ENCODE measurements around the gene TMEM115. TPM values are rescaled to one million over a fixed set of nuclear protein-coding genes. Genes with fewer than 3 reads are reported as not detected.
"Not testable (repeated sequence)": the region's sequence is repeated elsewhere in the genome, so short reads cannot be mapped to it uniquely, and the experiment has no call there.

TMEM115 gene
- total and polyA plus RNA-seq, 9 donors, result 23.0 to 31.3 (median 26.1) TPM

DNA sequence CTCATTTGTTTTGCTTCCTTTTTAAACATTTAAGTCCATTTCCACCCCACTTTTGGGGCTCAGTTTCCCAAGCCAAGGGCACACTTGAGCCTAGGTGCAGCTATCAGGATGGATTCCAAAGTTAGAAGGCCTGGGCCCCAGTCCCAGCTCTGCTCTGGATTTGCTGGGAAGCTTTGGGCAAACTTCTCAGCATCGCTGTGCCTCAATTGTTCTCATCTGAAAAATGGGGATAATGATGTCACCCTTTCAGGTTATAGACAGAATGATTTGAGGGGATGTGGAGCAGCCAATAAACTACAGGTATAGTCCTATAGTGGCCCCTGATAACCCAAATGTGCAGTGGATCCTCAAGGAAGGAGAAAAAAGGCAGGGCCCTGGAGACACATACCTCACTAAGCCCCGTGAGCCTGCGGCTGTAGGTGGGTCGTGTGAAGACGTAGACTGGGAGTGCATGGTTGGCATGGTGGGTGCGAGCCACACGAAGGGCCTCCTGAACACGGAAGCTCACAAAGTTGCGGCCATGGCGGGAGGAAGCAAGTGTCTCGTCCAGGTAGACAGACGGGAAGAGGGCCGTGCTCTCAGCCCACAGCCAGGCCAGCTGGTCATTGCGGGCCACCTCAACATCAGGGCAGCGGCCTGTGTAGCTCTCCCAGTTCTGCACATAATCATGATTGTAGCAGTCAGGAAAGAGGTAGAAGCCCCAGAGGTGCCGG, 40.0 kb downstream of the TMEM115 start:
- Histone ChIP-seq H3K27me3 (ENCODE audit: control insufficient read depth, insufficient read depth, low read length) (no peaks in the 10 kb centered on the region), H3K36me3 (ENCODE audit: control insufficient read depth, insufficient read depth, low read length) (peaks cover 51% of the 10 kb centered on the region), H3K27ac (ENCODE audit: low read length) (no peak overlapping the region), H3K4me1 (ENCODE audit: control insufficient read depth, insufficient read depth, low read length) (peaks cover 62% of the 10 kb centered on the region), H3K9me3 (replicated peaks; ENCODE audit: control insufficient read depth, low read depth, low read length) (no peaks in the 10 kb centered on the region), H3K4me3 (ENCODE audit: low read length) (peak overlapping the region; percentile 0)
- DNase-seq, result peak; percentile 10
- 91% methylated on average over 11 of the region's 16 CpGs for WGBS (ENCODE audit: insufficient coverage)

GRCh38 chr3:50318615-50319014, 40.7 kb downstream of the TMEM115 start:
- no peak overlapping the region for H3K27ac ChIP-seq (ENCODE audit: low read length)

GRCh38 chr3:50318163-50318562, 41.2 kb downstream of the TMEM115 start:
- Histone ChIP-seq H3K9me3 (replicated peaks; ENCODE audit: control insufficient read depth, low read depth, low read length) (no peaks in the 10 kb centered on the region), H3K36me3 (ENCODE audit: control insufficient read depth, insufficient read depth, low read length) (peaks cover 52% of the 10 kb centered on the region), H3K27ac (ENCODE audit: low read length) (no peak overlapping the region), H3K27me3 (ENCODE audit: control insufficient read depth, insufficient read depth, low read length) (no peaks in the 10 kb centered on the region), H3K4me3 (ENCODE audit: low read length) (no peak overlapping the region), H3K4me1 (ENCODE audit: control insufficient read depth, insufficient read depth, low read length) (peaks cover 51% of the 10 kb centered on the region)
- WGBS (ENCODE audit: insufficient coverage), result 90% methylated on average over 9 of the region's 11 CpGs
- DNase-seq, result no peak

More at GRCh38 chr3:50318615-50319014, 40.7 kb downstream of the TMEM115 start:
- no peaks in the 10 kb centered on the region for H3K9me3 ChIP-seq (replicated peaks; ENCODE audit: control insufficient read depth, low read depth, low read length)
- H3K4me1 ChIP-seq (ENCODE audit: control insufficient read depth, insufficient read depth, low read length), result peaks cover 55% of the 10 kb centered on the region
- H3K36me3 ChIP-seq (ENCODE audit: control insufficient read depth, insufficient read depth, low read length), result peaks cover 52% of the 10 kb centered on the region
- DNase-seq, result no peak
- 76% methylated on average over 10 of the region's 10 CpGs for WGBS (ENCODE audit: insufficient coverage)
- no peak overlapping the region for H3K4me3 ChIP-seq (ENCODE audit: low read length)
- no peaks in the 10 kb centered on the region for H3K27me3 ChIP-seq (ENCODE audit: control insufficient read depth, insufficient read depth, low read length)

DNA sequence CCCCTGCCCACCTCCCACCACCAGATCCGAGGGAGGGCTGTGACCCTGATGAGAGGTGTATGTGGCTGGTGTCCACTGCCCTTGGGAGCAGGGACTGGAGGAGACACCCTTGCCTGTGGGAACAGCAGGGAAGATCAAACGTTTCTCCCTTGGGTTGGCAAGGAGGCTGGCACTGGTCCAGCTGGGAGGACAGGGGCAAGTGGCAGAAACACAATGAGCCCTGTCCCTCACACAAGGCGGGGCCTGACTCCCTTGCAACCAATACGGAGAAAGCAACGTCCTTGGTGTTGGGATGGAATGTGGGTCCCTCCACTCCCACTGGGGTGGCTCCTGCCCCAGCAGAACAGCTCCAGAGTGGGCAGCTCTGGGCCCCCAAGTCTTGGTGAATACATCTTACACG, 42.0 kb downstream of the TMEM115 start:
- H3K27ac ChIP-seq (ENCODE audit: low read length), result no peak overlapping the region
- DNase-seq, result no peak
- peaks cover 52% of the 10 kb centered on the region for H3K36me3 ChIP-seq (ENCODE audit: control insufficient read depth, insufficient read depth, low read length)
- peaks cover 43% of the 10 kb centered on the region for H3K4me1 ChIP-seq (ENCODE audit: control insufficient read depth, insufficient read depth, low read length)
- WGBS (ENCODE audit: insufficient coverage), result 53% methylated on average over 2 of the region's 6 CpGs
- no peak overlapping the region for H3K4me3 ChIP-seq (ENCODE audit: low read length)
- no peaks in the 10 kb centered on the region for H3K27me3 ChIP-seq (ENCODE audit: control insufficient read depth, insufficient read depth, low read length)
- no peaks in the 10 kb centered on the region for H3K9me3 ChIP-seq (replicated peaks; ENCODE audit: control insufficient read depth, low read depth, low read length)

DNA sequence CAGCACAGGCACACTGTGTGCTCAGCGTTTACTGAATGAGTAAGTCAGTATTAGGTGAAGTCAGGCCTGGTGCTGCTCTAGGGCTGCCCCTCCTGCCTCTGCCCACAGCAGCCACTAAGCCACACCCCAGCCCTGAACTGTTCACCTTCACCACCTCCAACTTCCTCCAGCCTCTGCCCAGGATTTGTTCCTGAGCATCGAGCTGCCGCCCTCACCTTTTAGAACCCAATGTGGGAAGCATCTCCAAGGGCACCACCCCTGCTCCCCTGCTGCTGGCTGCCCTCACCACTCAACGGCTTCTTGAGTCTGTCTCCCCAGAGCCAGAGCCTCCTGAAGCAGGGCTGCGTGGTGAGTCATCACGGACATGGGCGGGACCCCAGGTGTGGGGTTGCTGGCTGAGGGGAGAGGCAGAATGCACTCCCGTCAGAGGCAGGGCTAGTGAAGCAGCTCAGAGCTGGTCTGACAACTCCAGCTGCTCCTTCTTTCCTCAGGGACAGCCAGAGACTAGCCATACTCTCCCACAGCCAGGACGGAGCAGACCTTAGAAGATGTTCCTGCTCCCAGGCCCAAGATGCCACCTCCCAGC, 42.6 kb downstream of the TMEM115 start:
- peaks cover 52% of the 10 kb centered on the region for H3K36me3 ChIP-seq (ENCODE audit: control insufficient read depth, insufficient read depth, low read length)
- no peak overlapping the region for H3K27ac ChIP-seq (ENCODE audit: low read length)
- peaks cover 37% of the 10 kb centered on the region for H3K4me1 ChIP-seq (ENCODE audit: control insufficient read depth, insufficient read depth, low read length)
- H3K27me3 ChIP-seq (ENCODE audit: control insufficient read depth, insufficient read depth, low read length), result no peaks in the 10 kb centered on the region
- no peaks in the 10 kb centered on the region for H3K9me3 ChIP-seq (replicated peaks; ENCODE audit: control insufficient read depth, low read depth, low read length)
- 63% methylated on average over 7 of the region's 9 CpGs for WGBS (ENCODE audit: insufficient coverage)
- no peak overlapping the region for H3K4me3 ChIP-seq (ENCODE audit: low read length)
- DNase-seq, result no peak

DNA sequence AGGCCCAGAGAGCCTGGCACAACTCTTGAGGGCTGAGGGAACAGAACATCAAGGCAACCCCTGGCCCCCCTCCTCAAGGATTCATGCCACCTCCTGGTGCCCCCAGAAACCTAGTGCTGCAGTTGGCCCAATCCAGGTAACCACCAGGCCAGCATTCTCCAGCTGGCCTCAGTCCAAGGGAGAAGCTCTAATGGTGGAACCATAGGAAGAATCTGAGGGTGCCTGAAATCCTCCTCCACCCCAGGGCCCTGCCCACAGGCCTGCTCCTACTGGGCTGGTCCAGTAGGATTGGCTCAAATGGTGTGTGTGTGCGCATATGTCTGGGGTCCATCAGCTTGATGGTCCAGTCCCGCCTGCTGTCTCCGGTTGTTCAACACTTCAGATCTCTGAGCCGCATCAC, 44.5 kb downstream of the TMEM115 start:
- H3K9me3 ChIP-seq (replicated peaks; ENCODE audit: control insufficient read depth, low read depth, low read length), result no peaks in the 10 kb centered on the region
- H3K36me3 ChIP-seq (ENCODE audit: control insufficient read depth, insufficient read depth, low read length), result peaks cover 50% of the 10 kb centered on the region
- H3K4me3 ChIP-seq (ENCODE audit: low read length), result no peak overlapping the region
- DNase-seq, result no peak
- no peaks in the 10 kb centered on the region for H3K27me3 ChIP-seq (ENCODE audit: control insufficient read depth, insufficient read depth, low read length)
- whole genome bisulfite sequencing (ENCODE audit: insufficient coverage), result 100% methylated on average over 2 of the region's 4 CpGs
- no peak overlapping the region for H3K27ac ChIP-seq (ENCODE audit: low read length)
- H3K4me1 ChIP-seq (ENCODE audit: control insufficient read depth, insufficient read depth, low read length), result peaks cover 26% of the 10 kb centered on the region

DNA sequence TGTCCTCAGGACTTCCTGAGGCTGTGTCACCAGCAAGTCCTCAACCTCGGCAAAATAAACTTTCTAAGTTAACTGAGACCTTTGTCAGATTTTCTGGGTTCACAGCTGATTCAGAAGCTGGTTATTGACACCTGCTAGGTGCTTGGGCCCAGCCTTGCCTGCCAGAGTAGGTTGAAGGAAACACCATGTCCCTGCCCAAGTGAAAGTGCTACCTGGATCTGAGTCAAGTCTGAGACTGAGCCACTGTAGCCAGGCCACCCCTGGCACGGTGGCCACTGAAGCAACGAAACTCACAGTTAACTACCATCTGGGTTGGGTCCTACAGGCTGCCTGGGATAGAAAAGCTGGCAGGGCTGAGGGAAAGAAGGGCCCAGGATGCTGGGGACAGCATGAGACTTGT, 45.0 kb downstream of the TMEM115 start:
- Histone ChIP-seq H3K36me3 (ENCODE audit: control insufficient read depth, insufficient read depth, low read length) (peaks cover 48% of the 10 kb centered on the region), H3K4me3 (ENCODE audit: low read length) (no peak overlapping the region), H3K9me3 (replicated peaks; ENCODE audit: control insufficient read depth, low read depth, low read length) (no peaks in the 10 kb centered on the region), H3K27me3 (ENCODE audit: control insufficient read depth, insufficient read depth, low read length) (no peaks in the 10 kb centered on the region), H3K4me1 (ENCODE audit: control insufficient read depth, insufficient read depth, low read length) (peaks cover 22% of the 10 kb centered on the region), H3K27ac (ENCODE audit: low read length) (no peak overlapping the region)
- WGBS (ENCODE audit: insufficient coverage), result 83% methylated on average over 3 of the region's 3 CpGs
- no peak for DNase-seq

- H3K4me1 ChIP-seq (ENCODE audit: control insufficient read depth, insufficient read depth, low read length); H3K4me3 ChIP-seq (ENCODE audit: low read length); H3K9me3 ChIP-seq (replicated peaks; ENCODE audit: control insufficient read depth, low read depth, low read length); DNase-seq; H3K27ac ChIP-seq (ENCODE audit: low read length); H3K27me3 ChIP-seq (ENCODE audit: control insufficient read depth, insufficient read depth, low read length): not testable (repeated sequence)
- no CpG with 5 or more reads among the region's 32 CpGs for WGBS (ENCODE audit: insufficient coverage)
- H3K36me3 ChIP-seq (ENCODE audit: control insufficient read depth, insufficient read depth, low read length), result peaks cover 25% of the 10 kb centered on the region
These were observed 47.3 kb downstream of the TMEM115 start for GRCh38 chr3:50312041-50312440.

Other genes starting within 250 kb of the TMEM115 start
- 9.1 TPM for gene SEMA3F, start 204.2 kb downstream of the TMEM115 start, total RNA-seq
- gene SEMA3F, start 204.2 kb downstream of the TMEM115 start, polyA plus RNA-seq (ENCODE audit: insufficient read depth in 1 of 8, insufficient read length in 8 of 8, low replicate concordance in 1 of 8), result 10 to 100 TPM in 6 of 8 donors, 1 to 10 TPM in 2; 9.9 to 28.6 (median 14.4) TPM
- not detected for gene GNAT1, start 167.9 kb downstream of the TMEM115 start, total RNA-seq
- under 1 TPM in 2 of 8 donors, not detected in 6; 0.26 to 0.34 TPM for gene GNAT1, start 167.9 kb downstream of the TMEM115 start, polyA plus RNA-seq (ENCODE audit: insufficient read depth in 1 of 8, insufficient read length in 8 of 8, low replicate concordance in 1 of 8)
- gene SLC38A3, start 154.2 kb downstream of the TMEM115 start, total RNA-seq, result 1.7 TPM
- gene SLC38A3, start 154.2 kb downstream of the TMEM115 start, polyA plus RNA-seq (ENCODE audit: insufficient read depth in 1 of 8, insufficient read length in 8 of 8, low replicate concordance in 1 of 8), result 1 to 10 TPM; 1.7 to 4.4 (median 2.5) TPM
- gene GNAI2, start 123.3 kb downstream of the TMEM115 start, total RNA-seq, result 116 TPM
- gene GNAI2, start 123.3 kb downstream of the TMEM115 start, polyA plus RNA-seq (ENCODE audit: insufficient read depth in 1 of 8, insufficient read length in 8 of 8, low replicate concordance in 1 of 8), result 100 to 1,000 TPM; 153 to 222 (median 191) TPM
- 51.8 TPM for gene SEMA3B, start 90.4 kb downstream of the TMEM115 start, total RNA-seq
- gene SEMA3B, start 90.4 kb downstream of the TMEM115 start, polyA plus RNA-seq (ENCODE audit: insufficient read depth in 1 of 8, insufficient read length in 8 of 8, low replicate concordance in 1 of 8), result 10 to 100 TPM; 31.8 to 53.7 (median 38.9) TPM
- gene LSMEM2, start 80.4 kb downstream of the TMEM115 start, total RNA-seq, result 25.4 TPM
- gene LSMEM2, start 80.4 kb downstream of the TMEM115 start, polyA plus RNA-seq (ENCODE audit: insufficient read depth in 1 of 8, insufficient read length in 8 of 8, low replicate concordance in 1 of 8), result 10 to 100 TPM; 11.1 to 33.1 (median 27.8) TPM
- gene IFRD2, start 67.1 kb downstream of the TMEM115 start, total RNA-seq, result 36.9 TPM
- 10 to 100 TPM; 46.4 to 68.1 (median 61.2) TPM for gene IFRD2, start 67.1 kb downstream of the TMEM115 start, polyA plus RNA-seq (ENCODE audit: insufficient read depth in 1 of 8, insufficient read length in 8 of 8, low replicate concordance in 1 of 8)
- gene HYAL3, start 60.1 kb downstream of the TMEM115 start, total RNA-seq, result 1.3 TPM
- 1 to 10 TPM; 1.3 to 3.0 (median 2.2) TPM for gene HYAL3, start 60.1 kb downstream of the TMEM115 start, polyA plus RNA-seq (ENCODE audit: insufficient read depth in 1 of 8, insufficient read length in 8 of 8, low replicate concordance in 1 of 8)
- gene NAA80, start 60.1 kb downstream of the TMEM115 start, total RNA-seq, result 5.1 TPM
- gene NAA80, start 60.1 kb downstream of the TMEM115 start, polyA plus RNA-seq (ENCODE audit: insufficient read depth in 1 of 8, insufficient read length in 8 of 8, low replicate concordance in 1 of 8), result 1 to 10 TPM; 5.4 to 8.3 (median 6.3) TPM
- gene HYAL1, start 55.9 kb downstream of the TMEM115 start, total RNA-seq, result 1.3 TPM
- 1 to 10 TPM in 7 of 8 donors, under 1 TPM in 1; 0.86 to 2.5 (median 1.7) TPM for gene HYAL1, start 55.9 kb downstream of the TMEM115 start, polyA plus RNA-seq (ENCODE audit: insufficient read depth in 1 of 8, insufficient read length in 8 of 8, low replicate concordance in 1 of 8)
- 51.6 TPM for gene HYAL2, start 36.8 kb downstream of the TMEM115 start, total RNA-seq
- 10 to 100 TPM; 34.3 to 49.5 (median 46.9) TPM for gene HYAL2, start 36.8 kb downstream of the TMEM115 start, polyA plus RNA-seq (ENCODE audit: insufficient read depth in 1 of 8, insufficient read length in 8 of 8, low replicate concordance in 1 of 8)
- 12.8 TPM for gene TUSC2, start 31.3 kb downstream of the TMEM115 start, total RNA-seq
- gene TUSC2, start 31.3 kb downstream of the TMEM115 start, polyA plus RNA-seq (ENCODE audit: insufficient read depth in 1 of 8, insufficient read length in 8 of 8, low replicate concordance in 1 of 8), result 10 to 100 TPM; 13.7 to 19.2 (median 17.4) TPM
- 33.9 TPM for gene RASSF1, start 18.7 kb downstream of the TMEM115 start, total RNA-seq
- 10 to 100 TPM; 34.9 to 47.7 (median 38.8) TPM for gene RASSF1, start 18.7 kb downstream of the TMEM115 start, polyA plus RNA-seq (ENCODE audit: insufficient read depth in 1 of 8, insufficient read length in 8 of 8, low replicate concordance in 1 of 8)
- gene ZMYND10, start 13.8 kb downstream of the TMEM115 start, total RNA-seq, result 0.49 TPM
- 1 to 10 TPM in 4 of 8 donors, under 1 TPM in 4; 0.90 to 1.8 (median 1.1) TPM for gene ZMYND10, start 13.8 kb downstream of the TMEM115 start, polyA plus RNA-seq (ENCODE audit: insufficient read depth in 1 of 8, insufficient read length in 8 of 8, low replicate concordance in 1 of 8)
- 18.9 TPM for gene NPRL2, start 8.7 kb downstream of the TMEM115 start, total RNA-seq
- 10 to 100 TPM; 18.2 to 23.9 (median 20.2) TPM for gene NPRL2, start 8.7 kb downstream of the TMEM115 start, polyA plus RNA-seq (ENCODE audit: insufficient read depth in 1 of 8, insufficient read length in 8 of 8, low replicate concordance in 1 of 8)
- 8.3 TPM for gene CYB561D2, start 8.7 kb downstream of the TMEM115 start, total RNA-seq
- gene CYB561D2, start 8.7 kb downstream of the TMEM115 start, polyA plus RNA-seq (ENCODE audit: insufficient read depth in 1 of 8, insufficient read length in 8 of 8, low replicate concordance in 1 of 8), result 1 to 10 TPM; 6.1 to 9.1 (median 7.5) TPM
- gene CACNA2D2, start 144.1 kb upstream of the TMEM115 start, total RNA-seq, result 3.0 TPM
- 10 to 100 TPM in 3 of 8 donors, 1 to 10 TPM in 5; 6.1 to 12.6 (median 9.4) TPM for gene CACNA2D2, start 144.1 kb upstream of the TMEM115 start, polyA plus RNA-seq (ENCODE audit: insufficient read depth in 1 of 8, insufficient read length in 8 of 8, low replicate concordance in 1 of 8)
- gene C3orf18, start 208.2 kb upstream of the TMEM115 start, total RNA-seq, result 23.1 TPM
- gene C3orf18, start 208.2 kb upstream of the TMEM115 start, polyA plus RNA-seq (ENCODE audit: insufficient read depth in 1 of 8, insufficient read length in 8 of 8, low replicate concordance in 1 of 8), result 10 to 100 TPM; 15.7 to 23.4 (median 19.1) TPM
- gene HEMK1, start 210.0 kb upstream of the TMEM115 start, total RNA-seq, result 16.6 TPM
- gene HEMK1, start 210.0 kb upstream of the TMEM115 start, polyA plus RNA-seq (ENCODE audit: insufficient read depth in 1 of 8, insufficient read length in 8 of 8, low replicate concordance in 1 of 8), result 10 to 100 TPM; 12.9 to 21.5 (median 16.9) TPM